Tibial artery (tissue), 4 donors: ENCODE results near the gene TMEM97.
"Not testable (repeated sequence)": the region's sequence is repeated elsewhere in the genome, so short reads cannot be mapped to it uniquely, and the experiment has no call there.

ENCODE experiments used
- DNase-seq, 2 donors: peaks; one replicate each; pipeline ENCODE4 v3.0.0-alpha.2; 2019
- H3K27ac ChIP-seq, 2 donors: fragments of 200-600 bp; sonication (generic) in 1 of 2; 1 replicate in 1 of 2; 2 replicates in 1 of 2; pipeline ENCODE4 v1.5.1; 2018 to 2019; ENCODE audit warnings: mild to moderate bottlenecking in 1 of 2
- H3K27me3 ChIP-seq, 2 donors: fragments of 200-600 bp; sonication (generic) in 1 of 2; one replicate each; pipeline versions ENCODE4 v1.5.1 to v1.6.0; 2016 to 2019
- H3K36me3 ChIP-seq, 3 donors: fragments of 200-600 bp; sonication (generic) in 2 of 3; one replicate each; pipeline ENCODE4 v1.5.1; 2016 to 2019; ENCODE audit warnings: mild to moderate bottlenecking in 2 of 3
- H3K4me1 ChIP-seq, 4 donors: fragments of 200-600 bp; sonication (generic) in 2 of 4; 1 replicate in 3 of 4; 2 replicates in 1 of 4; pipeline ENCODE4 v1.5.1; 2016 to 2019
- H3K4me3 ChIP-seq, 2 donors: fragments of 200-600 bp; sonication (generic) in 1 of 2; 1 replicate in 1 of 2; 2 replicates in 1 of 2; pipeline ENCODE4 v1.5.1; 2018 to 2019; ENCODE audit warnings: mild to moderate bottlenecking in 2 of 2
- H3K9me3 ChIP-seq, 3 donors: fragments of 200-600 bp; sonication (generic) in 1 of 3; one replicate each; pipeline ENCODE4 v1.5.1; 2016 to 2019
- CTCF ChIP-seq, 2 experiments: fragments of 200-600 bp in 1 of 2; fragments of 450-650 bp in 1 of 2; IDR thresholded peaks; one replicate each; pipeline ENCODE4 v1.5.1; 2017 to 2019; ENCODE audit warnings: antibody characterized with exemption in 2 of 2, mild to moderate bottlenecking in 1 of 2, moderate library complexity in 1 of 2
- intact Hi-C: fragments of 100-400 bp; cut with DNase I; formaldehyde crosslinking; loops from one replicate; pipeline ENCODE4 v1.15.0; 2023; ENCODE audit warnings: low total_unique reads

Gene TMEM97

GRCh38 chr17:28290703-28291102 is 28.3 kb upstream of the TMEM97 start:
- no peak overlapping the region for H3K4me3 ChIP-seq
- no peak overlapping the region for H3K27ac ChIP-seq
- TF ChIP-seq CTCF (IDR thresholded peaks at IDR 0.05), result no peak
- H3K4me1 ChIP-seq, result no peaks in the 10 kb centered on the region
- intact Hi-C loops, result no loop called here
- no peaks in the 10 kb centered on the region for H3K36me3 ChIP-seq
- DNase-seq, result no peak
- H3K27me3 ChIP-seq, result peaks cover 0 to 10% of the 10 kb centered on the region in 2 donors
- no peaks in the 10 kb centered on the region for H3K9me3 ChIP-seq

GRCh38 chr17:28291780-28292330 is 27.1 kb upstream of the TMEM97 start:
- TF ChIP-seq CTCF (IDR thresholded peaks at IDR 0.05), result no peak
- H3K4me3 ChIP-seq, result no peak overlapping the region
- peaks cover 0 to 10% of the 10 kb centered on the region in 2 donors for H3K27me3 ChIP-seq
- no peaks in the 10 kb centered on the region for H3K9me3 ChIP-seq
- no peak overlapping the region for H3K27ac ChIP-seq
- H3K36me3 ChIP-seq, result no peaks in the 10 kb centered on the region
- DNase-seq, result no peak
- H3K4me1 ChIP-seq, result no peaks in the 10 kb centered on the region
- intact Hi-C loops, result no loop called here

- H3K27me3 ChIP-seq, result peaks cover 0 to 10% of the 10 kb centered on the region in 2 donors
- H3K36me3 ChIP-seq, H3K9me3 ChIP-seq, H3K4me1 ChIP-seq, DNase-seq, intact Hi-C loops, H3K27ac ChIP-seq, H3K4me3 ChIP-seq: not testable (repeated sequence)
These were observed 26.1 kb upstream of the TMEM97 start for GRCh38 chr17:28292878-28293277.

GRCh38 chr17:28293994-28294393 is 25.0 kb upstream of the TMEM97 start:
- Histone ChIP-seq H3K27ac (no peak overlapping the region), H3K27me3 (peaks cover 0 to 10% of the 10 kb centered on the region in 2 donors), H3K4me1 (no peaks in the 10 kb centered on the region), H3K9me3 (no peaks in the 10 kb centered on the region), H3K36me3 (no peaks in the 10 kb centered on the region), H3K4me3 (no peak overlapping the region)
- intact Hi-C loops, result no loop called here
- no peak for TF ChIP-seq CTCF (IDR thresholded peaks at IDR 0.05)
- no peak for DNase-seq

GRCh38 chr17:28295677-28296578 is 23.1 kb upstream of the TMEM97 start:
- Histone ChIP-seq H3K4me1 (no peaks in the 10 kb centered on the region), H3K27ac (no peak overlapping the region), H3K4me3 (no peak overlapping the region), H3K36me3 (no peaks in the 10 kb centered on the region), H3K27me3 (peaks cover 0 to 10% of the 10 kb centered on the region in 2 donors), H3K9me3 (no peaks in the 10 kb centered on the region)
- no peak for DNase-seq
- no peak for TF ChIP-seq CTCF (IDR thresholded peaks at IDR 0.05)
- intact Hi-C loops, result no loop called here

- Histone ChIP-seq H3K4me1 (no peaks in the 10 kb centered on the region), H3K9me3 (no peaks in the 10 kb centered on the region), H3K27ac (no peak overlapping the region), H3K36me3 (no peaks in the 10 kb centered on the region), H3K27me3 (peaks cover 0 to 6% of the 10 kb centered on the region in 2 donors), H3K4me3 (no peak overlapping the region)
- intact Hi-C loops, result no loop called here
- no peak for DNase-seq
- TF ChIP-seq CTCF (IDR thresholded peaks at IDR 0.05), result no peak
These were observed 20.6 kb upstream of the TMEM97 start for GRCh38 chr17:28298449-28298848.
